Keratinocyte (primary cell): ENCODE results near the gene BRAT1.

Experiments
- CTCF ChIP-seq, 3 experiments: IDR thresholded peaks in 1 of 3; conservative IDR thresholded peaks in 1 of 3; optimal IDR thresholded peaks in 1 of 3; 2 replicates in 2 of 3; 3 replicates in 1 of 3; pipeline versions ENCODE3 to v1.5.1; 2011; ENCODE audit warnings: low read length in 3 of 3, mild to moderate bottlenecking in 3 of 3, moderate library complexity in 2 of 3, control low read depth in 1 of 3, inconsistent platforms in 1 of 3; ENCODE audit not compliant: insufficient read depth in 2 of 3; ENCODE audit errors: extremely low read depth in 1 of 3
- EZH2 ChIP-seq: IDR thresholded peaks from one replicate; pipeline ENCODE4 v1.6.1; 2012; ENCODE audit warnings: inconsistent platforms, mild to moderate bottlenecking, low read length, moderate library complexity

- TF ChIP-seq CTCF (optimal IDR thresholded peaks at IDR 0.05 in 1 of 3, IDR thresholded peaks at IDR 0.05 in 1 of 3, conservative IDR thresholded peaks at IDR 0.05 in 1 of 3; ENCODE audit: extremely low read depth in 1 of 3, insufficient read depth in 2 of 3, low read length in 3 of 3), result no peak
- no peak for TF ChIP-seq EZH2
Measured at GRCh38 chr7:2545746-2546425, 9.4 kb downstream of the BRAT1 start.
